RWPE1 (cell line): Measurements from ENCODE around the gene XYLT2.

Source experiments
- CTCF ChIA-PET: fragments of 350-600 bp; sonication (Branson Sonifier 250); formaldehyde crosslinking; extraction: SDS; loops from one replicate; lab custom pipeline; 2021; lab: Yijun Ruan, JAX
- POLR2A ChIA-PET: fragments of 400-600 bp; formaldehyde crosslinking; extraction: SDS; loops from one replicate; lab custom pipeline; 2020; ENCODE audit warnings: antibody characterized with exemption; ENCODE audit not compliant: low non-redundant PET; lab: Yijun Ruan, JAX
- DNase-seq: peaks from one replicate; pipeline ENCODE4 v3.0.0; 2012; ENCODE audit warnings: low spot score
- H3K27ac ChIP-seq: fragments of 450-650 bp; 2 replicates; pipeline ENCODE4 v1.5.1; 2017
- TF ChIP-seq, protein P1 (sequence below): fragments of 450-650 bp; conservative IDR thresholded peaks from 2 replicates; pipeline ENCODE4 v1.5.1; 2017; ENCODE audit warnings: low read depth, mild to moderate bottlenecking

XYLT2 gene

DNA sequence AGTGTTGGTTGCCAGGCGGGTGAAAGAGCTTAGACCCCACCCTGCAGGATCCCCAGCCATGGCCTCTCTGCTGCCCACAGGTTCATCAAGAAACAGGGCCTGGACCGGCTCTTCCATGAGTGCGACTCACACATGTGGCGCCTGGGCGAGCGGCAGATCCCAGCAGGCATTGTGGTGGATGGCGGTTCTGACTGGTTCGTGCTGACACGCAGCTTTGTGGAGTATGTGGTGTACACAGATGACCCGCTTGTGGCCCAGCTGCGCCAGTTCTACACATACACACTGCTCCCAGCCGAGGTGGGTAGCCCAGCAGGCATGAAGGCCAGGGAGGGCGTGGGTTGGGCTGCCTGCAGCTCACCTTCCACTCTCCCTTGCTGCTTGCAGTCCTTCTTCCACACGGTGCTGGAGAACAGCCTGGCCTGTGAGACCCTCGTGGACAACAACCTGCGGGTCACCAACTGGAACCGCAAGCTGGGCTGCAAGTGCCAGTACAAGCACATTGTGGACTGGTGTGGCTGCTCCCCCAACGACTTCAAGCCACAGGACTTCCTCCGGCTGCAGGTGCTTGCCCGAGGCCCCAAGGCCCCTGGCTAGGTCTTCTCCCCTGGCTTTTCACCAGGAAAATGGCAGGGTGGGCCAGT, 9.9 kb downstream of the XYLT2 start:
- no peak for DNase-seq
- CTCF ChIA-PET, result no interaction called here
- TF ChIP-seq, protein P1, sequence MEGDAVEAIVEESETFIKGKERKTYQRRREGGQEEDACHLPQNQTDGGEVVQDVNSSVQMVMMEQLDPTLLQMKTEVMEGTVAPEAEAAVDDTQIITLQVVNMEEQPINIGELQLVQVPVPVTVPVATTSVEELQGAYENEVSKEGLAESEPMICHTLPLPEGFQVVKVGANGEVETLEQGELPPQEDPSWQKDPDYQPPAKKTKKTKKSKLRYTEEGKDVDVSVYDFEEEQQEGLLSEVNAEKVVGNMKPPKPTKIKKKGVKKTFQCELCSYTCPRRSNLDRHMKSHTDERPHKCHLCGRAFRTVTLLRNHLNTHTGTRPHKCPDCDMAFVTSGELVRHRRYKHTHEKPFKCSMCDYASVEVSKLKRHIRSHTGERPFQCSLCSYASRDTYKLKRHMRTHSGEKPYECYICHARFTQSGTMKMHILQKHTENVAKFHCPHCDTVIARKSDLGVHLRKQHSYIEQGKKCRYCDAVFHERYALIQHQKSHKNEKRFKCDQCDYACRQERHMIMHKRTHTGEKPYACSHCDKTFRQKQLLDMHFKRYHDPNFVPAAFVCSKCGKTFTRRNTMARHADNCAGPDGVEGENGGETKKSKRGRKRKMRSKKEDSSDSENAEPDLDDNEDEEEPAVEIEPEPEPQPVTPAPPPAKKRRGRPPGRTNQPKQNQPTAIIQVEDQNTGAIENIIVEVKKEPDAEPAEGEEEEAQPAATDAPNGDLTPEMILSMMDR, result no peak
- H3K27ac ChIP-seq, result peak overlapping the region; percentile 28
- POLR2A ChIA-PET, result no interaction called here

DNA sequence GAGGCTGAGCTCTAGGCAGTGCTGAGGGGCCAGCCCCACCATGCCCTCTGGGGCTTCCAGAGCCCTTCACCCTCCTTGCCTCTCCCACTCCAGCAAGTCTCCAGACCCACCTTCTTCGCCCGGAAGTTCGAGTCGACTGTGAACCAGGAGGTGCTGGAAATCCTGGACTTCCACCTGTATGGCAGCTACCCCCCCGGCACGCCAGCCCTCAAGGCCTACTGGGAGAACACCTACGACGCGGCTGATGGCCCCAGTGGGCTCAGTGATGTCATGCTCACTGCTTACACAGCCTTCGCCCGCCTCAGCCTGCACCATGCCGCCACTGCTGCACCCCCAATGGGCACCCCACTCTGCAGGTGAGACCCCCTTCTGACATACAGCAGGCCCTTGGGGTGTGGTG, 10.5 kb downstream of the XYLT2 start:
- DNase-seq, result no peak
- ChIA-PET CTCF (no interaction called here), POLR2A (no interaction called here)
- TF ChIP-seq, protein P1, result no peak
- H3K27ac ChIP-seq, result peak overlapping the region; percentile 28; the same call in 1 of the 2 replicates

DNA sequence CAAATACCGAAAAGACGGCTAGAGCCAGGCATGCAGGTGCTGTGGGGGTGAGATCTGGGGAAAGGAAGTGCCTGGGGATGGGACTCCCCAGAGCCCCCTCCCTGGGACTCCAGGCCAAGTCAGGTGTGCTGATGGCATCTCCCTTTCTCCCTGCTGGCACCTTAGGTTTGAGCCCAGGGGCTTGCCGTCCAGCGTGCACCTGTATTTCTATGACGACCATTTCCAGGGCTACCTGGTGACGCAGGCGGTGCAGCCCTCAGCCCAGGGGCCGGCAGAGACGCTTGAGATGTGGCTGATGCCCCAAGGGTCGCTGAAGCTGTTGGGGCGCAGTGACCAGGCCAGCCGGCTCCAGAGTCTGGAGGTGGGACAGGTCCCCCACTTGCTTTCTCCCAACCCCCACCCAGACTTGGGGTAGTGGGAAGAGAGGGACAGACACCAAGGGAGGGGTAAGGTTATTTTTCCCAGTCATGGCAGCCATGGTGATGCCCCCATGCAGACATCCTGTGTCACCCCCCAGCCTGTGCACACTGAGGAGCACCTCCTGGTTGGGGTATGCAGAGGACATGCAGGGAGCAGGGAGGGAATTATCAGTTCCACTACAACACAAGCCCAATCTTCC, 11.1 kb downstream of the XYLT2 start:
- TF ChIP-seq, protein P1, result no peak
- no peak for DNase-seq
- POLR2A ChIA-PET, result no interaction called here
- 0 out of 2 replicates have a peak overlapping the region, but pooled peaks have one; percentile 6 for H3K27ac ChIP-seq
- CTCF ChIA-PET, result no interaction called here

DNA sequence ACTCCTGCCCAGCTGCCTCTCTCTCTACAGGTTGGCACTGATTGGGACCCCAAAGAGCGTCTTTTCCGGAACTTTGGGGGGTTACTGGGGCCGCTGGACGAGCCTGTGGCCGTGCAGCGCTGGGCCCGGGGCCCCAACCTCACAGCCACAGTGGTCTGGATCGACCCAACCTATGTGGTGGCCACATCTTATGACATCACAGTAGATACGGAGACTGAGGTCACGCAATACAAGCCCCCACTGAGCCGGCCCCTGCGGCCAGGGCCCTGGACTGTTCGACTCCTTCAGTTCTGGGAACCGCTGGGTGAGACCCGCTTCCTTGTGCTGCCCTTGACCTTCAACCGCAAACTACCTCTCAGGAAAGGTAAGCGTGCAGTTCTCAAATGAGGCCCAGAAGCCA, 12.3 kb downstream of the XYLT2 start:
- TF ChIP-seq, protein P1, result no peak
- DNase-seq, result no peak
- ChIA-PET POLR2A (no interaction called here), CTCF (no interaction called here)
- H3K27ac ChIP-seq, result peak overlapping the region; percentile 50

DNA sequence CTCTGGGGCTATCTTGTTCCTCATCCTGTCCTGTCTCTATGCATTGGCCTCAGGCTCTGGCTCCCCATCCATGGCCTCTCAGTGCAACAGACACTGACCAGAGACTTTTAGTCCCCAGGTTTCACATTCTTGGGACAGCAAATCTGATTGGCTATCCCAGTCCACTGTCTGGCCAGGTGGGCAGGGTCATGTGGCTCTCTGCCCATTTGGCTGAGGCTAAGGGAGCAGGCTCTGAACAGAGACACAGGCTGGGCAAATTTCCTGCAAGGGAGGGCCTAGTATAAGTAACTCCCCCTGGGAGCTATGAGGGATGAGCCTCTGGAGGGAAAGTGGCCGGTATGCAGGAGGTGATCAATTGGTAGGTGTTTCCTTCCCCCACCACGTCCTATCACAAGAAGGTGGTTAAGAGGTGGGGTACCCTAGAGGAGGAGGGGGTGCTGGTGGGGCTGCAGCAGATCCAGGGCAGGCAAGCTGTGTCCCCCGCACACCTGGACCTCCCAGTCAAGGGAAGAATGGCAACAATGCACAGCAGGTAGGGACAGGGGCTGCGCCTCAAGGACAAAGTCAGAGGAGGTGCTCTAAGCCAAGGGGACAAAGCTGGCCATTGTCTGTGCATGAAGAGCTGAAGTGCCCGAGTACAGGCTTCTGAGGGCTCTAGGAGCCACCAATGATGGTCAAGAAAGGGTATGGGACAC, 13.2 kb downstream of the XYLT2 start:
- ChIA-PET POLR2A (no interaction called here), CTCF (interaction anchor here (1.0 kb wide), 1 partner anchor 120 kb away, joined by 3 read pairs; no protein-coding TSS in a partner anchor)
- TF ChIP-seq, protein P1, result no peak
- peak overlapping the region; percentile 50 for H3K27ac ChIP-seq
- no peak for DNase-seq

DNA sequence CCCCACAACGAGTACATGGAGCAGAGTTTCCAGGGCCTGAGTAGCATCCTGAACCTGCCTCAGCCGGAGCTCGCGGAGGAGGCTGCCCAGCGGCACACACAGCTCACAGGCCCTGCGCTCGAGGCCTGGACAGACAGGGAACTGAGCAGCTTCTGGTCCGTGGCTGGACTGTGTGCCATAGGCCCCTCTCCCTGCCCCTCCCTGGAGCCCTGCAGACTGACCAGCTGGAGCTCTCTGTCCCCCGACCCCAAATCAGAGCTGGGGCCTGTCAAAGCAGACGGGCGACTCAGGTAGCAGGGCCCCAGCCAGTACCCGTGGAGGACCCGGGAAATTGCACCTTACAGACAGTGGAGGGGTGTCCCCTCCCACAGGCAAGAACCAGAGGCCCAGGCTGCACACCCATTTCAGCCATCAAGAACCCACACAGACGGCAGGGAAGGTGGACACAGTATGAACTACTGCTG, 14.1 kb downstream of the XYLT2 start:
- peak overlapping the region; percentile 50 for H3K27ac ChIP-seq
- DNase-seq, result no peak
- POLR2A ChIA-PET, result interaction anchor here (0.6 kb wide), 1 partner anchor 9 kb away, joined by 3 read pairs; no protein-coding TSS in a partner anchor
- TF ChIP-seq, protein P1, result no peak
- CTCF ChIA-PET, result interaction anchor here (1.0 to 1.7 kb wide), 2 partner anchors 11 to 119 kb away, joined by 3 to 5 read pairs; no protein-coding TSS in a partner anchor
